Measurements from ENCODE around the gene ZDHHC21. TPM values are rescaled to one million over a fixed set of nuclear protein-coding genes. Genes with fewer than 3 reads are reported as not detected.

ZDHHC21 gene
- total and polyA plus RNA-seq, 2 donors (not counting 1 experiment from before 2014, with no cell fraction given), result 5.2 to 8.6 TPM

DNA sequence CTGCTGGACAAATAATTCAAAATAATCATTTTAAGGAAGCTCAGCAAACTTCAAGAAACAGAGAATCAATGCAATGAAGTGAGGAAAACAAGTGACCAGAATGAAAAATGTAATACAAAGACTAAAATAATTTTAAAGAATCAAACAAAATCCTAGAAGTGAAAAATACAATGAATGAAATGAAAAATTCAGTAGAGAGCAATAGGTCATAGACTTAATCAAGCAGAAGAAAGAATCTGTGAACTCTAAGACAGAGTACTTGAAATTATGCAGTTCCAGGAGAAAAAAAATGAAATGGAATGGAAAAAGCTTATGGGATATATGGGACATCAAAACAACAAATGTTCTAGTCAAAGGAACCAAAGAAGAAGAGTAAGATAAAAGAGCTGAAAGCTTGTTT lies 11.8 kb upstream of the ZDHHC21 start:
- no peak overlapping the region for H3K27ac ChIP-seq (ENCODE audit: insufficient read depth, low read length)
- no peak overlapping the region for H3K4me2 ChIP-seq (ENCODE audit: extremely low read depth, insufficient read depth, low read length)
- no peaks in the 10 kb centered on the region for H3K9me3 ChIP-seq (ENCODE audit: control insufficient read depth, insufficient read depth, low read depth, low read length)
- H3K4me1 ChIP-seq (ENCODE audit: control insufficient read depth, extremely low read depth, insufficient read depth, low read length), result no peaks in the 10 kb centered on the region
- no peak for DNase-seq (ENCODE audit: low read depth in 2 of 2)
- no peaks in the 10 kb centered on the region for H4K20me1 ChIP-seq (ENCODE audit: control insufficient read depth, extremely low read depth, insufficient read depth, low read length)
- TF ChIP-seq EZH2 (IDR thresholded peaks at IDR 0.05; ENCODE audit: low read length, missing control alignments), result no peak
- TF ChIP-seq, protein P1, sequence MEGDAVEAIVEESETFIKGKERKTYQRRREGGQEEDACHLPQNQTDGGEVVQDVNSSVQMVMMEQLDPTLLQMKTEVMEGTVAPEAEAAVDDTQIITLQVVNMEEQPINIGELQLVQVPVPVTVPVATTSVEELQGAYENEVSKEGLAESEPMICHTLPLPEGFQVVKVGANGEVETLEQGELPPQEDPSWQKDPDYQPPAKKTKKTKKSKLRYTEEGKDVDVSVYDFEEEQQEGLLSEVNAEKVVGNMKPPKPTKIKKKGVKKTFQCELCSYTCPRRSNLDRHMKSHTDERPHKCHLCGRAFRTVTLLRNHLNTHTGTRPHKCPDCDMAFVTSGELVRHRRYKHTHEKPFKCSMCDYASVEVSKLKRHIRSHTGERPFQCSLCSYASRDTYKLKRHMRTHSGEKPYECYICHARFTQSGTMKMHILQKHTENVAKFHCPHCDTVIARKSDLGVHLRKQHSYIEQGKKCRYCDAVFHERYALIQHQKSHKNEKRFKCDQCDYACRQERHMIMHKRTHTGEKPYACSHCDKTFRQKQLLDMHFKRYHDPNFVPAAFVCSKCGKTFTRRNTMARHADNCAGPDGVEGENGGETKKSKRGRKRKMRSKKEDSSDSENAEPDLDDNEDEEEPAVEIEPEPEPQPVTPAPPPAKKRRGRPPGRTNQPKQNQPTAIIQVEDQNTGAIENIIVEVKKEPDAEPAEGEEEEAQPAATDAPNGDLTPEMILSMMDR (conservative IDR thresholded peaks at IDR 0.05 in 1 of 2, IDR thresholded peaks at IDR 0.05 in 1 of 2; ENCODE audit: low read depth in 1 of 2, low read length in 2 of 2), result no peak
- H3K4me3 ChIP-seq (replicated peaks in 1 of 4; ENCODE audit: control extremely low read depth in 1 of 4, insufficient read depth in 1 of 4, low read depth in 3 of 4, low read length in 4 of 4), result no peak overlapping the region
- no peak overlapping the region for H2AFZ ChIP-seq (ENCODE audit: low read length)
- H3K36me3 ChIP-seq (ENCODE audit: control insufficient read depth, insufficient read depth, low read length), result no peaks in the 10 kb centered on the region
- H3K27me3 ChIP-seq (ENCODE audit: control insufficient read depth, insufficient read depth, low read length), result peaks cover 7% of the 10 kb centered on the region
- H3K9ac ChIP-seq (ENCODE audit: insufficient read depth, low read length), result no peak overlapping the region
- H3K79me2 ChIP-seq (ENCODE audit: control insufficient read depth, insufficient read depth, low read length), result no peaks in the 10 kb centered on the region

DNA sequence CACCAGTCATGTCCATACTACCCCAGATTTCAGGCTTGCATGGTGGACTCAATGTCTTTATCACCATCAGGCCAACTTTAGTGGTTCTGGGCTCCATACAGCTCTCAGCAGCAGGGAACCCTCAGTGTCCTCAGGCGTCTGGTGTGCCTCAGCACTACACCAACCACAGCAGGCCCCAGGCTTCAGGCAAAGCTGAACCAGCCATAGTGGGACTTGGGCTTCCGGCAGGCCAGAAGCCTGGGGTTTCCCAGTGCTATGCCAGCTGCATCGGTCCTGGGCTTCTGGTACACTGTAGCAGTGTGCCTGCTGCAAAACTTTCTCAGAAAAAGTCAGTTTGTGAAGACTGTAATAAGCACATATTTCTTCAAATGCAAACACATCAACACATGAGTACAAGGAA lies 11.0 kb upstream of the ZDHHC21 start:
- H3K79me2 ChIP-seq (ENCODE audit: control insufficient read depth, insufficient read depth, low read length), result no peaks in the 10 kb centered on the region
- H3K36me3 ChIP-seq (ENCODE audit: control insufficient read depth, insufficient read depth, low read length), result no peaks in the 10 kb centered on the region
- DNase-seq (ENCODE audit: low read depth in 2 of 2), result no peak
- no peak overlapping the region for H3K4me2 ChIP-seq (ENCODE audit: extremely low read depth, insufficient read depth, low read length)
- H3K9me3 ChIP-seq (ENCODE audit: control insufficient read depth, insufficient read depth, low read depth, low read length), result no peaks in the 10 kb centered on the region
- no peak overlapping the region for H2AFZ ChIP-seq (ENCODE audit: low read length)
- H3K4me3 ChIP-seq (replicated peaks in 1 of 4; ENCODE audit: control extremely low read depth in 1 of 4, insufficient read depth in 1 of 4, low read depth in 3 of 4, low read length in 4 of 4), result no peak overlapping the region
- no peak overlapping the region for H3K9ac ChIP-seq (ENCODE audit: insufficient read depth, low read length)
- H3K4me1 ChIP-seq (ENCODE audit: control insufficient read depth, extremely low read depth, insufficient read depth, low read length), result no peaks in the 10 kb centered on the region
- H4K20me1 ChIP-seq (ENCODE audit: control insufficient read depth, extremely low read depth, insufficient read depth, low read length), result no peaks in the 10 kb centered on the region
- TF ChIP-seq EZH2 (IDR thresholded peaks at IDR 0.05; ENCODE audit: low read length, missing control alignments), result no peak
- TF ChIP-seq, protein P1 (conservative IDR thresholded peaks at IDR 0.05 in 1 of 2, IDR thresholded peaks at IDR 0.05 in 1 of 2; ENCODE audit: low read depth in 1 of 2, low read length in 2 of 2), result no peak
- no peak overlapping the region for H3K27ac ChIP-seq (ENCODE audit: insufficient read depth, low read length)
- H3K27me3 ChIP-seq (ENCODE audit: control insufficient read depth, insufficient read depth, low read length), result peaks cover 7% of the 10 kb centered on the region

- Histone ChIP-seq H2AFZ (ENCODE audit: low read length) (no peak overlapping the region), H3K9ac (ENCODE audit: insufficient read depth, low read length) (no peak overlapping the region), H3K36me3 (ENCODE audit: control insufficient read depth, insufficient read depth, low read length) (no peaks in the 10 kb centered on the region), H3K79me2 (ENCODE audit: control insufficient read depth, insufficient read depth, low read length) (no peaks in the 10 kb centered on the region), H3K27me3 (ENCODE audit: control insufficient read depth, insufficient read depth, low read length) (peaks cover 10% of the 10 kb centered on the region), H3K4me2 (ENCODE audit: extremely low read depth, insufficient read depth, low read length) (no peak overlapping the region), H4K20me1 (ENCODE audit: control insufficient read depth, extremely low read depth, insufficient read depth, low read length) (no peaks in the 10 kb centered on the region), H3K4me3 (replicated peaks in 1 of 4; ENCODE audit: control extremely low read depth in 1 of 4, insufficient read depth in 1 of 4, low read depth in 3 of 4, low read length in 4 of 4) (no peak overlapping the region), H3K9me3 (ENCODE audit: control insufficient read depth, insufficient read depth, low read depth, low read length) (no peaks in the 10 kb centered on the region), H3K4me1 (ENCODE audit: control insufficient read depth, extremely low read depth, insufficient read depth, low read length) (no peaks in the 10 kb centered on the region), H3K27ac (ENCODE audit: insufficient read depth, low read length) (no peak overlapping the region)
- no peak for DNase-seq (ENCODE audit: low read depth in 2 of 2)
- TF ChIP-seq, protein P1 (conservative IDR thresholded peaks at IDR 0.05 in 1 of 2, IDR thresholded peaks at IDR 0.05 in 1 of 2; ENCODE audit: low read depth in 1 of 2, low read length in 2 of 2), result no peak
- TF ChIP-seq EZH2 (IDR thresholded peaks at IDR 0.05; ENCODE audit: low read length, missing control alignments), result no peak
Observed at GRCh38 chr9:14702200-14702720, 9.0 kb upstream of the ZDHHC21 start.

All from fibroblast of lung (primary cell).